ENCODE data around the gene GLRX. TPM values are rescaled to one million over a fixed set of nuclear protein-coding genes. Genes with fewer than 3 reads are reported as not detected.

The GLRX gene
- total and polyA plus RNA-seq, 10 of the 15 experiments (the other 5 are each of a cell fraction or from before 2014, with no cell fraction given), result 63.0 to 366 (median 186) TPM

DNA sequence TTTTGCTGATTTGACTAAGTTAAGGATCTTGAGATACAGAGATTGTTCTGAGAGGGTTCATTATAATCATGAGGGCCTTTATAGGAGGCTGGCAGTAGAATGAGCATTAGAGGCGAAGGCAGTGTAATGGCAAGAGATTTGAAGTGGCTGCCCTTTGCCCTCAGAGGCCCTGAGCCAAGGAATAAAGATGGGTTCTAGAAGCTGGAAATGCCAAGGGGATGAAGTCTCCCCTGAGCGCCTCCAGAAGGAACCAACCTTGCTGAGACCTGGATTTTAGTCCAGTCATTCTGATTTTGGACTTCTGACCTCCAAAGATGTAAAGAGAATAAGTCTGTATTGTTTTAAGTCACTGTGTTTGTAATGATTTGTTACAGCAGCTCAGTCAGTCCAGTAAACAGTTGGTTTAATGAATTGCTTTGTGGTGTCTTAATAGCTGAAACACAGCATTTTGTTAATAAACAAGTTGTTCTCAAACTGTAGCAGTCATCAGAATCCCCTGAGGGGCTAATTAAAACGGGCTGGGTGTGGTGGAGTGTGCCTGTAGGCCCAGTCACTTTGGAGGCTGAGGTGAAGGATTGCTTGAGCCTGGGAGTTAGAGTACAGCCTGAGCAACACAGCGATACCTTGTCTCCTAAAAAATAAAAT is 23.2 kb downstream of the GLRX start:
- in situ Hi-C loops (cut with MboI) (no loop called here), intact Hi-C loops (cut with micrococcal nuclease; ENCODE audit: unreplicated experiment) (no loop called here)
- Histone ChIP-seq H2AFZ (ENCODE audit: control insufficient read depth, low read depth, low read length) (no peak overlapping the region), H3K4me3 (no peak overlapping the region), H3K27me3 (replicated peaks in 1 of 2; ENCODE audit: control insufficient read depth in 2 of 2, insufficient read depth in 2 of 2, low read length in 1 of 2) (no peaks in the 10 kb centered on the region), H3K36me3 (ENCODE audit: control insufficient read depth in 2 of 2, insufficient read depth in 2 of 2, low read length in 1 of 2) (no peaks in the 10 kb centered on the region), H3K9me3 (replicated peaks; ENCODE audit: control insufficient read depth, insufficient read depth, low read length) (no peaks in the 10 kb centered on the region; the same call in 2 of the 3 replicates), H3K4me1 (ENCODE audit: control insufficient read depth, insufficient read depth, low read length) (no peaks in the 10 kb centered on the region), H4K20me1 (ENCODE audit: control insufficient read depth, insufficient read depth) (no peaks in the 10 kb centered on the region), H3K9ac (ENCODE audit: control insufficient read depth, insufficient read depth, low read length) (no peak overlapping the region), H3K4me2 (ENCODE audit: control insufficient read depth, insufficient read depth) (no peak overlapping the region), H3K27ac (ENCODE audit: control insufficient read depth, insufficient read depth) (no peak overlapping the region), H3K79me2 (ENCODE audit: control insufficient read depth, insufficient read depth, low read length) (no peaks in the 10 kb centered on the region)
- ChIA-PET CTCF (interaction anchor here (1.2 kb wide), 1 partner anchor 17 kb away, joined by 3 read pairs; no protein-coding TSS in a partner anchor), SMC1A (ENCODE audit: uncharacterized antibody, unreplicated experiment) (interaction anchor here (1.1 to 4.9 kb wide), 3 partner anchors 9 to 18 kb away, joined by 3 to 26 read pairs (median 15); no protein-coding TSS in a partner anchor), RAD21 (ENCODE audit: unreplicated experiment) (interaction anchor here (0.9 to 1.0 kb wide), 2 partner anchors 9 to 18 kb away, joined by 3 to 5 read pairs; no protein-coding TSS in a partner anchor), POLR2A (no interaction called here)
- ATAC-seq (peak; percentile 40), FAIRE-seq (no peak), DNase-seq (ENCODE audit: low read depth, low spot score) (no peak)
- TF ChIP-seq, protein P1, sequence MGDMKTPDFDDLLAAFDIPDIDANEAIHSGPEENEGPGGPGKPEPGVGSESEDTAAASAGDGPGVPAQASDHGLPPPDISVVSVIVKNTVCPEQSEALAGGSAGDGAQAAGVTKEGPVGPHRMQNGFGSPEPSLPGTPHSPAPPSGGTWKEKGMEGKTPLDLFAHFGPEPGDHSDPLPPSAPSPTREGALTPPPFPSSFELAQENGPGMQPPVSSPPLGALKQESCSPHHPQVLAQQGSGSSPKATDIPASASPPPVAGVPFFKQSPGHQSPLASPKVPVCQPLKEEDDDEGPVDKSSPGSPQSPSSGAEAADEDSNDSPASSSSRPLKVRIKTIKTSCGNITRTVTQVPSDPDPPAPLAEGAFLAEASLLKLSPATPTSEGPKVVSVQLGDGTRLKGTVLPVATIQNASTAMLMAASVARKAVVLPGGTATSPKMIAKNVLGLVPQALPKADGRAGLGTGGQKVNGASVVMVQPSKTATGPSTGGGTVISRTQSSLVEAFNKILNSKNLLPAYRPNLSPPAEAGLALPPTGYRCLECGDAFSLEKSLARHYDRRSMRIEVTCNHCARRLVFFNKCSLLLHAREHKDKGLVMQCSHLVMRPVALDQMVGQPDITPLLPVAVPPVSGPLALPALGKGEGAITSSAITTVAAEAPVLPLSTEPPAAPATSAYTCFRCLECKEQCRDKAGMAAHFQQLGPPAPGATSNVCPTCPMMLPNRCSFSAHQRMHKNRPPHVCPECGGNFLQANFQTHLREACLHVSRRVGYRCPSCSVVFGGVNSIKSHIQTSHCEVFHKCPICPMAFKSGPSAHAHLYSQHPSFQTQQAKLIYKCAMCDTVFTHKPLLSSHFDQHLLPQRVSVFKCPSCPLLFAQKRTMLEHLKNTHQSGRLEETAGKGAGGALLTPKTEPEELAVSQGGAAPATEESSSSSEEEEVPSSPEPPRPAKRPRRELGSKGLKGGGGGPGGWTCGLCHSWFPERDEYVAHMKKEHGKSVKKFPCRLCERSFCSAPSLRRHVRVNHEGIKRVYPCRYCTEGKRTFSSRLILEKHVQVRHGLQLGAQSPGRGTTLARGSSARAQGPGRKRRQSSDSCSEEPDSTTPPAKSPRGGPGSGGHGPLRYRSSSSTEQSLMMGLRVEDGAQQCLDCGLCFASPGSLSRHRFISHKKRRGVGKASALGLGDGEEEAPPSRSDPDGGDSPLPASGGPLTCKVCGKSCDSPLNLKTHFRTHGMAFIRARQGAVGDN (IDR thresholded peaks at IDR 0.05), result no peak
- TF ChIP-seq SUZ12 (IDR thresholded peaks at IDR 0.05; ENCODE audit: unreplicated experiment) (no peak), MTA2 (IDR thresholded peaks at IDR 0.05; ENCODE audit: low read depth) (peak; percentile 17; the same call in 1 of the 2 replicates), CBFB (IDR thresholded peaks at IDR 0.05; ENCODE audit: low read depth) (no peak), GATAD2B (conservative IDR thresholded peaks at IDR 0.05; ENCODE audit: low read depth) (no peak)
- BruUV-seq (replicated peaks), result no TSS peak
- 92% methylated on average over 4 of the region's 4 CpGs for WGBS (ENCODE audit: insufficient coverage, insufficient replicate concordance, low lambda C conversion rate, missing lambda C conversion rate)
